Measurements from ENCODE around the gene SLC19A1.

The SLC19A1 gene

DNA sequence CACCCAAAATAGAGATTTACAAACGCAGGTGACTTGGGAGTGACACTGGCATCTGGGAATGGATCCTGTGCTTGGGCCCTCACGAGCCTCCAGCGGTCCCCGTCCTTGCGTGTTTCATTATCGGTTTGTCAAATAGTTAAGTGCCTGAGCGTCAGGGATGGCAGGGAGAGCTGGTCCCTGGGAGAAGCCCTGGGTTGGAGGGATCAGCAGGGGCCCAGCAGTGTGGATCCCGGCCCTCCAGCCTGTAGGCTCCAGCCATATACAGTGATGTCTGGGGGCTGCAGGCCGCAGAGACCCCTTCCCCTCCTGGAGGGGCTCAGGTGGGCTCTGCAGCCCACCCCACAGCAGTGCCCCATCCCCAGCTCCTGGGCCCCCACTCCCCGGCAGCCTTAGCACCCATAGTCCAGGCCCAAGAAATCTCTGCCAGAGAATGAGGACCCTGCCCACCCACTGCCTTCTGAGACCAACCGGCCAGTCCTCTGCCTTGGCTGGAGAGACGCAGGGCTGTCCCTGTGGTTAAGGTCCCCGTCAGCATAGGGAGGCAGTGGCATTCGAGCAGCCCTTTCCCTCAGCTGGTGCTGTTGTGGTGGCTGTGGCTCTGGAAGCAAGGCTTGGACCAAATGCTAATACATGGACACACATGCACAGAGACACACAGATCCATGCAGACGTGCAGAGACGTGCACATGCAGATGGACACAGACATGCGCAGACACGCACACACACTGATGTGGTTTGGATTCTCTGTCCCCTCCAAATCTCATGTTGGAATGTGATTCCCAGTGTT lies 2.4 kb upstream of the SLC19A1 start:
- no peak for DNase-seq (ENCODE audit: low spot score)

DNA sequence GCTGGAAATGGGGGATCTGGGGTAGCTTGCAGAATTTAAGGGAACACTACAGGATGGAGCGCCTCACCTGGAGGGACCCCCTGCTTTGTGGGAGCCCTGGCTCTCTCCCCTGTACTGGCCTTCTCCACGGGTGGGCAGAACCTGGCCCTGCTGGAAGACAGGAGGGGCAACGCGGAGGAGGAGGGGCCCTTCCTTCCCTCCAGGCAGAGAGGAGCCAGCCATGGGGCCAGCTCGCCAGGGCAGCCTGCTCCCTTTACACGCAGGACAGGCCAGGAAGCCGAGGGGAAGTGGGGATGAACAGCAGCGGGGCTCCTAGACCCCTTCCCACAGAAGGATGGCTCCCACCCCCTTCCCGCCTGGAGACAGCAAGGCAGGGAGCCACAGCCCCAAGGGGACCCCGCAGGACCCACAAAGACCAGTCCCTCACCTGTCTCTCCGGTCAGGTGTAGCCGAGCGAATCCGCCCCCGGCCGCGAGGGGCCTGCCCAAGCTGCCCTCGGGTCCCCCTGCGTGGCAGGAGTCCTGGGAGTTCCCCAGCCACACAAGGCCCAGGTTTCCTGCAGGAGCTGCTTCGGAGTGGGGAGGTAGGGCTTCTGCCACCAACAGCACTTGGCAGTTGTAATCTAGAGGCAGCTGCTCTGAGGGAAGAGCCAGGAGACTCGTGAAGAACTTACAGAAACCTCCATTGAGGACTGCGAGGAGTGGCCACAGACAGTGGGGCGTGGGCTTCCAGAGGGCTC lies 1.6 kb upstream of the SLC19A1 start:
- DNase-seq (ENCODE audit: low spot score), result no peak

DNA sequence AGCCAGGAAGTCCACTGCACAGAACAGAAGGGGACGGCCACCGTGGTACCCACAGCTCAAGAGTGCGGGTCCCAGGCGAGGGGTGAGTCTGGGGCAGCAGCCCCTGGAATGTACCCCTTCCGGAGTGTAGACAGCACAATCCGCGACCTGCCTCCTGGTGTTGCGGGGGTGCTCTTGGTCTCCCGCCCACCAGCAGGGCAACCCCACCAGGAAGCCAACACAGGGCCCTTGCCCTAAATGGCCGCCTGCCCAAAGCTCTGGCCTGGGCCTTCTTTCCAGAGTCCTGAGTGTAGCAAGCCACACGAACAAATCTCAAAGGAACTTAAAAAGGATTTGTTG lies 1.1 kb upstream of the SLC19A1 start:
- DNase-seq (ENCODE audit: low spot score), result no peak

DNA sequence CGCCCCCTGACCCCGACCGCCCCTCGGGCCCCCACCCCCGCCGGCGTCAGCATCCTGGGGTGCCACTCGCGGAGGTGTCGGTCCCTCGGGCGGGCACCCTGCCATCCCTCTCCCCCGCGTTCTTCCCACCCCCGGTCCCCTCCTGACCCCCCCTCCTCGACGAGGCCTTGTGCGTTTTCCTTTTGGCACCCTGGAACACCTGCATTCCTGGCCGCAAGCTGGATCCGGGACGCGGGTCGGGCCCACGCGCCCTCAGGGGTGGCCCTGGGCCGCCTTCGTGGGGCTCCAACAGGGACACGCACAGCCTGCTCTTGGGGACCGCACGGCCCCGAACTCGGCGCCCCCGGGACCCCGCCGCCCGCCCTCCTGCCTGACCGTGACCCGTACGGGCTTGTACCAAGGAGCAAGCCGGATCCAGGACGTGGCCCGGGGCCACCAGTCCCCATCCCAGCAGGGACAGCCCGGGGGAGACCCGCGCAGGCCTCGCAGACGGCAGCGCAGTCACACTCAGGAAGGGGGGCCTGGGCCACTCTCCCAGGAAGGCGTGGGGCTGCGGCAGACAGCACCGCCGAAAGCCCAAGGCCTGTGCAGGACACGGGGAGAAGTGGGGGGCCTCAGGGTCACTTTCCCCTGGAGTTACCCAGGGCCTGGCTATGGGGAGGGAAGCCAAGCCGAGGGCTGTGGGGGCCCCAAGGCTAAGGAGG lies 579 bp upstream of the SLC19A1 start:
- DNase-seq (ENCODE audit: low spot score), result no peak

DNA sequence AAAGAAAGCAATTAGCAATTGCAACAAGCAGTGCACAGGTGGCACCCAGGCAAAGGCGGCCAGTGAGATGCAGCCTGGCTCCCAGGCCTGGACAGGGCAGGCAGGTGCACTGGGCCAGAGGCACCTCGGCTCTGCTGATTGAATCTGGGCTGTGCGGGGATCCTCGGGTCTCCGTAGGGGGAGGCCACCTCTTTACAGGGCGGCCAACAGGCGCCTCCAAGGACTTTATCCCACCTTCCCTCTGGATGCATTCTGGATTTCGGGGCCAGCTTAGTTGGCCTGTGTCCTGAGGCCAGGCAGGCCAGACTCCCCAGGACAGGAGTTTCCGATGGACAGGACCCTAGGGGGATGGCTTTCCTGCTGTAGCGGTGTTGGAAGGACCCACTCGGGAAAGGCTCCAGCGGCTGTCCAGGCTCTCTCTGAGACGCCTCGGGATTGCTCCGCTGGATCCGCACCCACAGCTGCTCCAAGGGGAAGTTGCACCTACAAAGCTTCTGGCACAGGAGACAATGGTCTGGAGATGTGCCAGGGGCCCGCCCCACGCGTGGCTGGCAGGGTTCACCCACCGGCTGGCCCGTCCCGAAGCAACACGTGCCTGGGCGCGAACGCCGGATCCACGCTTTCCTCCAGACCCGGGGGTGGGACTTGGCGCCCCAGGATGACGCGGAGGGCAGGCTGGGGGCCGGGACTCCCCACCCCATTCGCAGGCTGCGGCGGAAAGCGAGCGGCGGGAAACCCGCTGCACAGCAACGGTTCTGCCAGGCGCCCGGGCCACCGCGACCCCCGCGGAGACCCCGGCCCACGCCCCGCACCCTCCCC lies 810 bp downstream of the SLC19A1 start:
- DNase-seq (ENCODE audit: low spot score), result peak; percentile 78

DNA sequence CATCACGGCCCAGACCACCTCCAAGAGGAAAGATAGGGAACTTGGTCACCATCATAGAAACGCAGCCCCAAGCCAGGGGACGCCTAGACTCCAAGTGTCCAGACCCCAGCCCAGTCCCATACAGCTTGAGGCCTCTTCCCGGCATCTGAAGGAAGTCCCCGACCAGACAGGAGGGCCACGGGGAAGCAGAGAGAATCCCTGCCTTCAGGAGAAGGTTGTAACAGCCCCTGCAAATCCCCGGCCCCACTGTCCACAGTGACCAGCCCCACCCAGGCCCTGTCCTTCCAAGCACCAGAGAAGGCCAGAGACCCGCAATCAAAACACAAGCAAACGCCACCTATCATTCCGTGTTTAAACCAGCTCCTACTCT lies 1.7 kb downstream of the SLC19A1 start:
- no peak for DNase-seq (ENCODE audit: low spot score)

DNA sequence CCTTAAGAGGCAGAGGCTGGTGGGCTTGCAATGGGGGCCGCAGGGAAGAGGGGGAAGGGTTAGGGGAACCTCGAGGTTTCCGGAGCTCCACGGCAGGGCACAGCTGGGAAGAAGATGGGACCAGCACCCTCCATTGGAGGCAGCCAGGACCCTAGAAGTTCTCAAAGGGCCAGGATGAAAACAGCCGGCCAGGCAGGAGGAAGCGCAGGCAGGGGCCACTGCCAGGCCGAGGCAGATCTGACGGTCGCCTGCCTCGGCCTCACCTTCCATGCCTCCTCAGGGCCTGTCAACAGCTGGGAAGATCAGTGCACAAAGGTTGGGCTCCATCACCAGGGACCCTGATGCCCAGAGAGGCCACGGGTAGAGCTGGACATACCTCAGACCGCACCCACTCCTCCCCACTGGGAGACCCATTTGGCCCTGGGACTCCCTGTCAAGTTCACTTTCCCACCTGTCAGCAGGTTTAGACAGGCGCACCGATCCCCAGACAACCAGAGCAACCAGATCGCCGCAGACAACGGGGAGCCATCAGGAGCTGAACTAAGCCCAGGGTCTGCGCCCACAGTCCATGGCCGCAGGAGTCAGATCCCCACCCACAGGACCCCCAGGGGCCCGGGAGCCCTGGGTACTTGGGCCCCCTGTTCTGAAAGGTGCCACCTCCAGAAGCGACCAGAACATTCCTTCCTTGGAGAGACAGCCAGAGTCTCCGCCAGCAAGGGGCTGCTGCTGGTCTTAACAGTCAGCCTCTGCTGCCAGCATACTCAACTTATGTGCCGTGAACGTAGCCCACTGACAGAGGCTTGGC lies 2.2 kb downstream of the SLC19A1 start:
- no peak for DNase-seq (ENCODE audit: low spot score)

DNA sequence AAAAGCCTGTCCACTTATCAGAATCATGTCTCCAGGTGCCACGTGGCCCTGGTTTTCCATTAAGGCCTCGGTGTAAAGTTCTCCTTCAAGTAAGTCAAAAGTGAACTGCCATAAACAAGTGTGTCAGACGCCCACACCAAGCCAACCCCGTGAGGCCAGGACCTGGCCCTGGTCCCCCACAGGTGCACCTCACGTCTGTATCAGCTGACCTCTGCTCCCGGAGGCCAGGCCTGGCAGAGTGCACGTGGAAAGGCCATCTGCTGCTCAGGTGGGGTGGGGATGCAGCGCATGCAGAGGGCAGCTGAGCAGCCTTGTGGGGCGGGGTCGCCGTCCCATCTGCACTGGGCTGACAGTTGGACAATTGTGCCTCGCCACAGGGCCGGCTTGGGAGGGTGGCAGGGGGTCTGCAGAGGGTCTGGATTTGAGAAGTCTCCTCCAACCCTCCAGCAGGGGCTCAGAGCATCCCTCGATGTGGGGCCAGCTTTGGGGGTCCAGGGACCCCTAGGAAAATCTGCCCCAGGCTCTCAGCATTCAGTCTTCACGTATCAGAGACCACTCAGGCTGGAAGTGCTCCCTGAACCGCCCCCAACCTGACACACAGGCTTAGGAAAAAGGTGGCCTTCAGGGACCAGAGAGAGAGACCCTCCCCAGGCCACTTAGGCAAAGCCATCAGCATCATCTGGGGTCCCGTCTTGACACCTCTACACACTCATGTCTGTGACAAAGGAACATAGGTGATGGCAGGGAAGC lies 3.0 kb downstream of the SLC19A1 start:
- no peak for DNase-seq (ENCODE audit: low spot score)

DNA sequence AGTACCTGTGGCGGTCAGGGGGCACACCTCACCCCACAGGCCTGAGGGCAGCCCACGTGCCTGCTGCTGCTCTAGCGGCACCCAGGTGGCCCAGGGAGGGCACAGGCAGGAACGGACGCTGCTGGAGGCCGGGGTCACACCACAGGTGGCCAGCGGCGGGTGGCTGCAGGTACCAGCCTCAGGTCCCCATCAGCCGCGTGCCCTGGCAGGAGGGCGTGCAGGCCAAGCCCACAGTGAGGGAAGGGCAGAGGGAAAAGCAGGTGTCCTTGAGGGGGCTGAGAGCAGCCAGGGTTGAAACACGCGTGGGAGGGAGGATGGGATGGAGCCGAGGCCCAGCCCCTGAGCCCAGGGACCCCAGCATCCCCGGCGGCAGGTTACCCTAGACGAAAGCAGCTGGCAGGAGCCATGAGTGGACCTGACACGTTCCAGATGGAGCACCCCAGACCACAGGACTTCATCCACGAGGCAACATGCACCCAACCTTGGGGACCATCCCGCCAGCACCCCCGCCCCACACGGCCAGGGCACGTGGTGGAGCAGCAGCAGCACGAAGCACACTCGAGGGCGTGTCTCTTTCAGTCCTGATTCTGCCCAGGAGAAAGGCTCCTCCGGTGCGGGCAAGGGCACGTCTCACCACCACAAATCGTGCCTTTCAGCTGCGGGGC lies 3.7 kb downstream of the SLC19A1 start:
- no peak for DNase-seq (ENCODE audit: low spot score)

DNA sequence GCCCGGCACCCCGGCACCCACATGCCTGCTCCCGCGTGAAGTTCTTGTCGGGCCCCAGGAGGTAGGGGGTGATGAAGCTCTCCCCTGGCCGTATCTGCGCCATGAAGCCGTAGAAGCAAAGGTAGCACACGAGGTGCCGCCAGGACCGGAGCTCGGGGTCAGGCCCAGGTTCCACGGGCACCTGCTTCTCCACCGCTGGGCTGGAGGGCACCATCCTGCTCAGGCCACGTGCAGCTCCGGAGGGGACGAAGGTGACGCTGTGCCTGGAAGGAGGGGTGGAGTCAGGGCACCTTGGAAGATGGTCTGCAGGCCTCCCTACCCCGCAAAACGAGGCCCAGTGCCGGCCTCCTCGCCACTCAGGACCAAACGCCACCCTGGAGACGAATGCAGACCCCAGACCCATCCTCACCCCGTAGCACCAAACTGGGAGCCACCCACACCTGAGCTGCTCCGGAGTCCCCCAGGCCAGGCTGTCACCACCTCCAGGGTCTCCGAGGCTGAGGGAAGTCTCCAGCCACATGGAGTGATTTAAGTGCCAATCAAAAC lies 4.4 kb downstream of the SLC19A1 start:
- DNase-seq (ENCODE audit: low spot score), result no peak

DNA sequence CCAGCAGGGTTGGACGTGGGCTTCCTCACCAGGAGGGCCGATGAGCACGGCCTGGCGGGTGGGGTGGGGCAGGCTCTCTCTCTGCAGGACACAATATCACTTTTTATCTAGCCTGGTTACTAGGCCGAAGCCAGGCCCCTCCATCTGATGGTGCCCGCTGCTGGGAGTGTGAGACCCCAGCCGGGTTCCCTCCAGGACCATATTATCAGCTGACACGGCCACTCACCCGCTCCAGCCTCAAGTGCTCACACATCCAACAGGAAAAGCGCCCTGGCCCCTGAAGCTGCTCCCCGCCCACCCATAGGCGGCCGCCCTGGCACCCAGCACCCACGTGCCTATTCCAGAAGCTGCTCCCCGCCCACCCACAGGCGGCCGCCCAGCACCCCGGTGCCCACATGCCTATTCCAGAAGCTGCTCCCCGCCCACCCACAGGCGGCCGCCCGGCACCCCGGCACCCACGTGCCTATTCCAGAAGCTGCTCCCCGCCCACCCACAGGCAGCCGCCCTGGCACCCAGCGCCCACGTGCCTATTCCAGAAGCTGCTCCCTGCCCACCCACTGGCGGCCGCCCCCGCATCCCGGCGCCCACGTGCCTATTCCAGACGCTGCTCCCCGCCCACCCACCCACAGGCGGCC lies 5.0 kb downstream of the SLC19A1 start:
- no peak for DNase-seq (ENCODE audit: low spot score)

DNA sequence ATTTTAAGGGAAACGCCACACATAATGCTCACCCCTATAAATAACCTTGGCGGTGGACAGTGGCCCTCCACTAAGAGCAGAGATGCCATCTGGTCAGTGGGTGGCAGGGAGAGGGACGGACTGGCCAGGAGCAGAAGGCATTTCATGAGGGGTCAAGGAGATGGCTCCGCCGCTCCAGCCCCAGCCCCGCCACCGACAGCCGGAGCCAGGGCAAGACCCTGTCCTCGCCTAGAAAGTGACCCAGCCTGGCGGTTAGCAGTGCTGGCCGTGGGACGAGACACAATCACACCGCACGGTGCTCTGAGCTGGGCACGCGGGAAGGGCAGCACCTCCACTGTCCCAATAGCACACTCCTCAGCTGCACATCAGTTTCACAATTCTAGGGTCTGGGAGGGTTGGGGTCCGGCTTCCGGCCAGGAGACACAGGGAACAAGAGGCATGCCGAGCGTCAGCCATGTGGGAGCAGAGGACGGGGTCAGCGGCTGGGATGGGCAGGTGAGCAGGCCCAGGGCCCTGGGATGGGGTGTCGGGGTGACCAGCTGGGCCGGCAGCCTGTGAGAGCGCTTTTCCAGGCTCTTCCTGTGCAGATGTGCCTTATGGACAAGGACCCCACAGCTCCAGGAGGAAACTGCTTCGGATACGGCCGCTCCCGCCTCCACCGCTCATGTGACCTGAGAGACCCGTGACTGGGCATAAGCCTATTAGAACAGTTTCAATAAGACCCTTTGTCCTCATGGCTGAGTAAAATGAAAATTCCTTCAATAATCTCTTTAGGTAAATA lies 5.7 kb downstream of the SLC19A1 start:
- DNase-seq (ENCODE audit: low spot score), result no peak

DNA sequence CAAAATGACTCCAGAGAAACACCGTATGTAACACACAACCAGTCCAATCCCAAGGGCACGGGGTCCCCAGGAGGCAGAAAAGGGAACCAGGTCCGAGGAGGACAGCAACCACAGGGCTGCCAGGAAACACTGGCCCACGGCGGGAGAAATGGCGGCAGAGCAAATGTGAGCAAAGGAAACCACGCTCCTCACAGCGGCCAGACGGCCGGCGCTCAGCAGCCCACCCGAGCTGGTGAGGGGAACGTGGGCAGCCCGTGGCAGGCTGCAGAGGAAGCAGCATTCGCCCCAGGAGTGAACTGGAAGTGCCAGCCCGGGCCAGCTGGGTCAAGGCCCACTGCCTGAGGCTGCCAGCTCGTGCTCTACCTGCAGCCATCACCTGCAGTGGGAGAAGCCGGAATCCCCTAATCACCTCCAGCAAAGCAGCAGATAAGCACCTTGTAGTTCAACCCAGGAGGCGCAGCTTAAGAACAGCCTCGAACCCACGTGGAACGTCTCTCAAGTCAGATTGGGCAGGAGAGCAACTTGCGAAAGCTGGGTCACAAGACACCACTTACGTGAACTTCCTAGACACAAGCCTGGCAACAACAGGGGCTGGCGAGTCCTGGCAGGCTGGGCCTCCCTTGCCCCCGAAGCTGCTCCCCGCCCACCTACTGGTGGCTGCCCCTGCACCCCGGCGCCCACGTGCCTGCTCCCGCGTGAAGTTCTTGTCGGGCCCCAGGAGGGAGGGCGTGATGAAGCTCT lies 6.7 kb downstream of the SLC19A1 start:
- DNase-seq (ENCODE audit: low spot score), result no peak

DNA sequence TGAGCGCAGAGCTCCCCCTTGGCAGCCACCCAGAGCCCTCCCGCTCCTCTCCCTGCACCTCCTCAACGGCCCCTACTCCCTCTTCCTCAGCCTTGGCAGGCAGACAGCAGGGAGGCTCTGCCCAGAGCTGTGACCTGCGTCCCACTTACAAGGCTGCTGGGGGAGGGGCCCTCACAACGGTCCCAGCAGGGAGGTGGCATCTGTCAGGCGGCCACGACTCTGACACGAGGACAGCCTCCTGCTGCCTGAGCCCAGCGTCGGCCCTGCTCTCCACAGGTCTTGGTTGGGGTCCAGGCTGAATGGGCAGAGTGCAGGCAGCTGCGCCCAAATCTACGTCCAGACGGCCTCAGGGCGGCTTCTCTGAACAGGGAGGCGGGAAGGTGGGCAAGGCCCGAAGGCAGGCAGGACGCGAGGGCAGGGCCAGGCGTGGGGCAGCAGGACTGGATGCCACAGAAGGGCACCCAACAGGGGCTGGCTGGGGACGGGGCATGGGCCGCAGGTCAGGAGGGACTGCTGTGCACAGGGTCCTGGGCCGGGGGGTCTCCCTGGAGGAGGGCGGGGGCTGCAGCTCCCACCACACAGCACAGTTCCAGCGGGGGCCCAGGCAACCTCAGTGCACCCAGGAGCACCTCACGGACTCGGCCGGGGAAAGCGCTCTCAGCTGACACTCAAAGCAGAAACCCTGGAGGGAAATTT lies 7.5 kb downstream of the SLC19A1 start:
- no peak for DNase-seq (ENCODE audit: low spot score)

DNA sequence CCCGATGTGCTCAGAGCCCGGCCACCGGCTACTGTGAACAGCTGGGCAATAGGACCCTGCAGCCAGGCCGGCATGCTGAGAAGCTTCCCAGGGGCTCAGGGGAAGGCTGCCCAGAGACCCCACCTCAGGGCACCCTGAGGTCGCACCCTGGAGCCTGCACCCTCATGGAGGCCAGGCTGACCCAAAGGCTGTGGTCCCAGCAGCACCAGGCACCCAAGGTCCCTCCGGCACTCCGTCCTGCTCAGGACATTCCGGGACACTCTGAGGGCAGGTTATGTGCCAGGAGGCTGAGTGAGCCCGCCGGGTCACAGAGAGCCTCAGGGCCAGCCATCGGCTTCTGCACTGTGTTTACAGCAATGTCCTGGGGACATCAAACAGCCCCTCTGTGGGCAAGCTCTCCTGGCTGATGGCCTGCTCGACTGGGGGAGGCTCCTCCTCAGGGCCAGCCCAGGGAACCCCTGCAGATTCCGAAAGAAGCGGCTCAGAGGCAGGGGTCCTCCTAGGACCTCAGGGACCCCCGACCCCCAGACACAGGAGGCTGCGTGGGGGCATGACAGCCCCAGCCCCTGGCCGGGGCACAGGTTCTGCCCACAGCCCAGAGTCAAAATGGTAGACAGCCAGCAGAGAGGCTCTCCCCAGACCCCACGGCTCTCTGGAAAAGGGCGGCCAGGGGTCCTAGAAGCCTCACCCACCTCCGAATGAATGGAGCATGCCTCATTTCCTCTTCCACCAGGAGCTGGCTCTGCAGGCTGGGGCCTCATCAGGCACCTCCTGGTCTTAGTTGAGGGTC lies 8.2 kb downstream of the SLC19A1 start:
- DNase-seq (ENCODE audit: low spot score), result no peak

DNA sequence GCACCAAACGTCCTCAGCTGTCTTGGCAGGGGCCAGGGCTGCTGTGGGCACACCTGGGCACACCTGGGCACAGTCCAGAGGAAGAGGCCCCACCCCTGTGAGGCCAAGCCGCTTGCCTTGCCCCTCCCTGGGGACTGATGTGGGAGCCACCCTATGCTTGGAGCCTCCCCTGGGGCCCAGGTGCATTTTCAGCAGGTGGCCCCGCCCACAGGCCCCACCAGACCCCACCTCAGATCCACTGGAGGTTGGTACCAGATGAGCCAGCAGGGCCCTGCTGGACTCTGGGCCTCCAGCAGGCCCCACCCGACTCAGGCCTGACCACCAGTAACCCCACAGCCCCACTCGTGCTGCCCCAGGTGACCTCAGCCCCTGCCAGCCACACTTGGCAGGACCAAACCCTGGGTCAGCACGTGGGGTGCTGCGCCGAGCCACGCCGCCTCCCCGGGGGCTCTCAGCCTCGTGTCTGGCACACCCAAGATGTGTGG lies 8.8 kb downstream of the SLC19A1 start:
- no peak for DNase-seq (ENCODE audit: low spot score)

Measured in germinal center (tissue), 1 donor.